BJ (cell line): ENCODE measurements around the gene CFAP161. TPM values are rescaled to one million over a fixed set of nuclear protein-coding genes. Genes with fewer than 3 reads are reported as not detected.

ENCODE experiments used
- CTCF ChIA-PET: fragments of 350-600 bp; formaldehyde crosslinking; extraction: SDS; loops from one replicate; lab custom pipeline; 2021; ENCODE audit warnings: antibody characterized with exemption, inconsistent platforms; lab: Yijun Ruan, JAX
- POLR2A ChIA-PET: fragments of 300-600 bp; sonication (Branson Sonifier 250); formaldehyde crosslinking; extraction: SDS; loops from one replicate; lab custom pipeline; 2021; ENCODE audit warnings: antibody characterized with exemption; lab: Charles Lee
- DNase-seq: peaks from one replicate; pipeline ENCODE4 v3.0.0-alpha.2; 2011; ENCODE audit warnings: low read depth
- H3K27me3 ChIP-seq: 2 replicates; pipeline ENCODE4 v1.6.0; 2011; ENCODE audit warnings: low read length; ENCODE audit not compliant: control insufficient read depth, insufficient read depth
- H3K36me3 ChIP-seq: 2 replicates; pipeline ENCODE4 v1.5.1; 2011; ENCODE audit warnings: low read length; ENCODE audit not compliant: control insufficient read depth, insufficient read depth
- H3K4me3 ChIP-seq: 2 replicates; pipeline ENCODE4 v1.5.1; 2011; ENCODE audit warnings: low read depth, mild to moderate bottlenecking, control low read depth, low read length
- CTCF ChIP-seq: IDR thresholded peaks from 2 replicates; pipeline ENCODE4 v1.5.1; 2011; ENCODE audit warnings: low read depth, mild to moderate bottlenecking, control low read depth, inconsistent platforms, low read length, moderate library complexity; ENCODE audit not compliant: insufficient read depth
- polyA plus RNA-seq: library from polyadenylated mRNA; depleted of rRNA; stranded (reverse); fragments of >200 nt; gene quantifications from 2 replicates; pipeline ENCODE4 v1.2.3, GENCODE V29; 2011

The CFAP161 gene
- polyA plus RNA-seq, 1 experiment, result not detected

- TF ChIP-seq CTCF, result no peak
- ChIA-PET POLR2A (no interaction called here), CTCF (no interaction called here)
- H3K27me3 ChIP-seq, result peaks cover 9% of the 10 kb centered on the region
- no peak for DNase-seq
- no peak overlapping the region for H3K4me3 ChIP-seq
- no peaks in the 10 kb centered on the region for H3K36me3 ChIP-seq
Measured at GRCh38 chr15:81178365-81178764, 44.3 kb downstream of the CFAP161 start.

DNA sequence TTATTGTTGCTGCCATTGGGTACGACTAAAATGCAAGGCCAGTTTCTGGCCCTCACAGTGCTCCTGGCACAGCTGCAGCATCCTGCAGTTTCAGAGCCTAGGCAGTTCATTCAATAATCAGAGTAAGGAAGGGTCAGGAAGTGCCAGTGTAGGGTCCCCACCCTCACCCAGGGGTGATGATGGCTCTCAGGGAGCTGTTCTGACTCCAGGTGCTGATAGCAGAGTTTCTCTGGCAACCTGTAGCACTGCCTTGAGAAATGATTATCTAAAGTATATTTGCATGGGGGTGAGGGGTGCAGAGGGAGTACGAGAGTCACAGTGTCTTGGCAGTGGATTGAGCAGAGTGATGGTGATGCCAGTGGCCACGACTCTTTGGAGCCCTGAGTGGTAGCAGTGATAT is 47.1 kb downstream of the CFAP161 start:
- Histone ChIP-seq H3K4me3 (no peak overlapping the region), H3K27me3 (peaks cover 13% of the 10 kb centered on the region), H3K36me3 (no peaks in the 10 kb centered on the region)
- DNase-seq, result no peak
- TF ChIP-seq CTCF, result no peak
- POLR2A ChIA-PET, result no interaction called here
- CTCF ChIA-PET, result interaction anchor here (1.0 kb wide), 1 partner anchor 85 kb away, joined by 3 read pairs; no protein-coding TSS in a partner anchor

GRCh38 chr15:81182031-81182755 is 48.1 kb downstream of the CFAP161 start:
- Histone ChIP-seq H3K4me3 (no peak overlapping the region; the same call in 1 of the 2 replicates), H3K36me3 (no peaks in the 10 kb centered on the region), H3K27me3 (peaks cover 13% of the 10 kb centered on the region)
- DNase-seq, result no peak
- CTCF ChIA-PET, result interaction anchor here (0.9 to 1.7 kb wide), 4 partner anchors 9 to 84 kb away, joined by 3 to 10 read pairs (median 6); no protein-coding TSS in a partner anchor
- POLR2A ChIA-PET, result no interaction called here
- TF ChIP-seq CTCF, result no peak

DNA sequence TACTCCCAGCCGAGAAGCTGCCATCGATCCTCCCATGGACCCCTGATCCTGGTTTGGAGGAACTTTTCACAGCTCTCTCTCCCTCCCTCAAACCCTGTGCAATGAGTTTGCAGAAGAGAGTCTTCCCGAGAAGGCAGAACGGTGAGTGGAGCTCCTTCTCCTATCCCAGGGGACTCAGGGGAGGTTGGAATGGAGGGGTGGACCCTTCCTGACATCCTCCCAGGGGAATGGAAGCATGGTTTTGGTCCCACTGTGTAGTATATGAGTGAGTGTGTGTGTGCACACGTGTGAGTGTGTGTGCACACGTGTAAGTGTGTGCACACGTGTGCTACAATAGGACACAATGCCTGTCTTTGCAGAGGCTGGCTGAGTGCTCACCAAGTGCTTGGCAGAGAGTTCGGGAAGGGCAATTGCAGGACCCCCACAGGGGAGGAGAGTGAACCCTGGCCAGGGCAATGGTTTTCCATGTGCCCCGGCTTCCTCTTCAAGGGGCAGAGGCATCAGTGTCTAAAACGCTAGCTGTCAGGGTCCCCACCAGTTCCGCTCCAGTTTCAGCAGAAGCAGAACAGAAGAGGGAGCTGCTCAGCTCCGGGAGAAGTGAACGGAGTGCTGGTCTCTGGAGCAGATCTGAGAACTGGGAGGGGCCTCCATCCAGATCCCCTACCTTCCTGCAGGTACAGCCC is 48.8 kb downstream of the CFAP161 start:
- Histone ChIP-seq H3K36me3 (no peaks in the 10 kb centered on the region), H3K27me3 (peaks cover 13% of the 10 kb centered on the region), H3K4me3 (no peak overlapping the region; the same call in 1 of the 2 replicates)
- TF ChIP-seq CTCF, result peak; percentile 39
- no peak for DNase-seq
- ChIA-PET POLR2A (no interaction called here), CTCF (interaction anchor here (0.8 to 1.7 kb wide), 7 partner anchors 10 to 154 kb away, joined by 3 to 10 read pairs (median 3); no protein-coding TSS in a partner anchor)

DNA sequence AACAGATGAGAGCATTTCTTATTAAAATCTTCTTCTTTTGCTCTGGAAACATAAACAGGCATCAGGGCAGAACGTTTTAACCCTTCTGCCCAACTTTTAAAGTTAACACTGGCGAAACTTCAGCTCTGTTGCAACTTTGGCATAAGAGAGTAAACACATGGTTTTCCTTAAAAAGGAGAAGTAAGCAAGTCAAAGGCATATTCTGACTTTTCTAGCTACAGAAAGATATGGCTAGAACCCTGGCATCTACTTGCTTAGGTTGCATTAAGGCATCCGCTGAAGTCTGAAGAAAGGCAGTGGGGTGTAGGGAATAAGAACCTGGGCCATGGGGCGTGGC is 49.3 kb downstream of the CFAP161 start:
- POLR2A ChIA-PET, result no interaction called here
- no peaks in the 10 kb centered on the region for H3K36me3 ChIP-seq
- H3K27me3 ChIP-seq, result peaks cover 13% of the 10 kb centered on the region
- no peak for TF ChIP-seq CTCF
- no peak for DNase-seq
- no peak overlapping the region for H3K4me3 ChIP-seq
- CTCF ChIA-PET, result interaction anchor here (0.8 to 1.7 kb wide), 6 partner anchors 10 to 154 kb away, joined by 3 to 10 read pairs (median 4); no protein-coding TSS in a partner anchor
